Caco-2 (cell line): ENCODE data around the gene DPP10. TPM values are rescaled to one million over a fixed set of nuclear protein-coding genes. Genes with fewer than 3 reads are reported as not detected.

ENCODE experiments used
- BruUV-seq: library from RNA; stranded (reverse); fragments of 400-500 nt; replicated peaks from 2 replicates; lab custom pipeline; 2021; lab: Mats Ljungman, UMichigan
- CTCF ChIA-PET: fragments of 300-600 bp; sonication (Branson Sonifier 250); formaldehyde crosslinking; loops from one replicate; lab custom pipeline; 2022; ENCODE audit warnings: antibody characterized with exemption; lab: Charles Lee
- POLR2A ChIA-PET: fragments of 300-600 bp; sonication (Branson Sonifier 250); formaldehyde crosslinking; loops from one replicate; lab custom pipeline; 2022; ENCODE audit warnings: antibody characterized with exemption; lab: Charles Lee
- DNase-seq, 2 experiments: peaks; one replicate each; pipeline versions ENCODE4 v3.0.0 to v3.0.0-alpha.2; 2020 to 2022
- H3K27me3 ChIP-seq: replicated peaks from 2 replicates; pipeline ENCODE4 v1.6.0; 2011; ENCODE audit warnings: low read length; ENCODE audit not compliant: control insufficient read depth, insufficient read depth
- H3K36me3 ChIP-seq: 2 replicates; pipeline ENCODE4 v1.5.1; 2011; ENCODE audit warnings: low read length; ENCODE audit not compliant: control insufficient read depth, insufficient read depth
- H3K4me1 ChIP-seq: fragments of 250-450 bp; sonication (Bioruptor Pico); 2 replicates; pipeline ENCODE4 v1.5.1; 2020; ENCODE audit warnings: mild to moderate bottlenecking
- H3K4me3 ChIP-seq: 2 replicates; pipeline ENCODE4 v1.5.1; 2011; ENCODE audit warnings: low read depth, mild to moderate bottlenecking, control low read depth, low read length
- H3K9me3 ChIP-seq: fragments of 250-450 bp; sonication (Bioruptor Pico); 2 replicates; pipeline ENCODE4 v1.5.1; 2020; ENCODE audit warnings: mild to moderate bottlenecking, moderate library complexity
- H3K27ac Mint-ChIP-seq: one replicate; pipeline ENCODE4 v1.8.0; 2022; ENCODE audit warnings: mixed read lengths; ENCODE audit not compliant: unreplicated experiment
- H3K27me3 Mint-ChIP-seq: one replicate; pipeline ENCODE4 v1.8.0; 2022; ENCODE audit warnings: mixed read lengths; ENCODE audit not compliant: insufficient read depth, unreplicated experiment
- H3K36me3 Mint-ChIP-seq: one replicate; pipeline ENCODE4 v1.8.0; 2022; ENCODE audit warnings: mild to moderate bottlenecking, mixed read lengths; ENCODE audit not compliant: insufficient read depth, unreplicated experiment
- H3K4me1 Mint-ChIP-seq: one replicate; pipeline ENCODE4 v1.8.0; 2022; ENCODE audit warnings: low read depth, mixed read lengths; ENCODE audit not compliant: unreplicated experiment
- H3K4me3 Mint-ChIP-seq: one replicate; pipeline ENCODE4 v1.8.0; 2022; ENCODE audit warnings: mild to moderate bottlenecking, moderate library complexity, mixed read lengths; ENCODE audit not compliant: unreplicated experiment
- H3K9me3 Mint-ChIP-seq: one replicate; pipeline ENCODE4 v1.8.0; 2022; ENCODE audit warnings: mixed read lengths; ENCODE audit not compliant: unreplicated experiment
- CTCF ChIP-seq, 2 experiments: fragments of 200-600 bp in 1 of 2; IDR thresholded peaks; 1 replicate in 1 of 2; 2 replicates in 1 of 2; pipeline versions ENCODE4 v1.5.1 to v1.8.0; 2011 to 2022; ENCODE audit warnings: antibody characterized with exemption in 1 of 2, control low read depth in 1 of 2, inconsistent platforms in 1 of 2, low read depth in 1 of 2, low read length in 1 of 2, mild to moderate bottlenecking in 1 of 2, moderate library complexity in 1 of 2; ENCODE audit not compliant: insufficient read depth in 1 of 2, severe bottlenecking in 1 of 2, unreplicated experiment in 1 of 2
- intact Hi-C: fragments of 100-400 bp; cut with micrococcal nuclease; formaldehyde crosslinking; loops from one replicate; pipeline ENCODE4 v1.10.0; 2022; ENCODE audit not compliant: unreplicated experiment
- total RNA-seq: library from RNA; stranded (reverse); gene quantifications from 2 replicates; pipeline ENCODE4 v1.2.3, GENCODE V29; 2022

DPP10 gene
- total RNA-seq, 1 experiment from 2014 or later: not detected

DNA sequence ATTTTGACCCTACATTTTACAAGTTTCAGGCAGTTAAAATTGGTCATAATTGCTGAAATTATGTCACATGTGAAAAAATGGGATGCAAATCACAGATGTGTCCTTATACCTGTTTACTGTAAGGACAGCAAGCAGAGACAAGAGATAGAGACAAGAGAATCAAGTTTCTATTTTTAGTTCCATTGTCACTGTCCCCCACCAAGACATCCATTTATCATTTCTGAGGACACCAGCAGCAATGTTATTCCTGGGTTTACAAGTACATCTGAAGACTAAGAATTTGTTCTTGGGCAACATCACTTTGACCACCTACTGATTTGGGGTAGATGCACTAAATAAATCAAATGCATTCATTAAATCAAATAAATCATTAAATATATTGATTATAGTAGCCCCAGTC, 1111.7 kb downstream of the DPP10 start:
- Histone ChIP-seq H3K9me3 (no peaks in the 10 kb centered on the region), H3K4me1 (no peaks in the 10 kb centered on the region), H3K4me3 (no peak overlapping the region), H3K36me3 (no peaks in the 10 kb centered on the region), H3K27me3 (no peaks in the 10 kb centered on the region)
- CTCF ChIA-PET: no interaction called here
- no peaks in the 10 kb centered on the region for H3K36me3 Mint-ChIP-seq
- H3K27me3 Mint-ChIP-seq: peaks cover 10% of the 10 kb centered on the region
- no peak overlapping the region for H3K4me3 Mint-ChIP-seq
- no peak overlapping the region for H3K27ac Mint-ChIP-seq
- no peak for TF ChIP-seq CTCF (IDR thresholded peaks at IDR 0.05; ENCODE audit: insufficient read depth in 1 of 2, low read depth in 1 of 2, low read length in 1 of 2, severe bottlenecking in 1 of 2, unreplicated experiment in 1 of 2)
- no peaks in the 10 kb centered on the region for H3K4me1 Mint-ChIP-seq
- intact Hi-C loops: no loop called here
- POLR2A ChIA-PET: no interaction called here
- no peak for DNase-seq
- no peaks in the 10 kb centered on the region for H3K9me3 Mint-ChIP-seq
- no TSS peak for BruUV-seq

- no TSS peak for BruUV-seq
- POLR2A ChIA-PET: no interaction called here
These were observed 1116.3 kb downstream of the DPP10 start for GRCh38 chr2:115558725-115559124.

DNA sequence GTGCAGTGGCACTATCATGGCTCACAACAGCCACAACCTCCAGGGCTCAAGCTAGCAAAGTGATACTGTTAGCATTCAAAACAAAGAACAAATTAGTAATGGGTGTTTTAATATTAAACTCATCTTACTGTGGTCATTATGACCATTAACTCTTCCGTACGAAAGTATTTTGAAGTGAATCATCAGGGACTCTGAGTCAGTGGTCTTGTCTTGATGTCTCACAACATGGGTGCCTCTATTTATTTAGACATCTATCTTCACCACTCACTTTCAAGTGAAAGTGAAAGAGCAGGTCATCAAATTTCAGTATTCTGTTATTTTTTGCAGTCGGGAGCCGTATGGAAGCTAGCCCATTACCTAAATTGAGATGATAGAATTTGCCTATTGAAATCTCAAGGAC, 1118.2 kb downstream of the DPP10 start:
- Histone ChIP-seq H3K27me3 (no peaks in the 10 kb centered on the region), H3K4me1 (no peaks in the 10 kb centered on the region), H3K4me3 (no peak overlapping the region), H3K9me3 (no peaks in the 10 kb centered on the region), H3K36me3 (no peaks in the 10 kb centered on the region)
- POLR2A ChIA-PET: no interaction called here
- intact Hi-C loops: no loop called here
- CTCF ChIA-PET: no interaction called here
- no TSS peak for BruUV-seq
- Mint-ChIP-seq H3K36me3 (no peaks in the 10 kb centered on the region), H3K27me3 (peaks cover 3% of the 10 kb centered on the region), H3K4me1 (no peaks in the 10 kb centered on the region), H3K4me3 (no peak overlapping the region), H3K9me3 (no peaks in the 10 kb centered on the region), H3K27ac (no peak overlapping the region)
- no peak for DNase-seq
- no peak for TF ChIP-seq CTCF (IDR thresholded peaks at IDR 0.05; ENCODE audit: insufficient read depth in 1 of 2, low read depth in 1 of 2, low read length in 1 of 2, severe bottlenecking in 1 of 2, unreplicated experiment in 1 of 2)

More at GRCh38 chr2:115558725-115559124, 1116.3 kb downstream of the DPP10 start:
- no peaks in the 10 kb centered on the region for H3K27me3 ChIP-seq
- CTCF ChIA-PET: no interaction called here
- no peaks in the 10 kb centered on the region for H3K9me3 ChIP-seq
- H3K36me3 ChIP-seq: no peaks in the 10 kb centered on the region
- TF ChIP-seq CTCF (IDR thresholded peaks at IDR 0.05; ENCODE audit: insufficient read depth in 1 of 2, low read depth in 1 of 2, low read length in 1 of 2, severe bottlenecking in 1 of 2, unreplicated experiment in 1 of 2): no peak
- H3K4me3 Mint-ChIP-seq: no peak overlapping the region
- no peak overlapping the region for H3K4me3 ChIP-seq
- no peaks in the 10 kb centered on the region for H3K4me1 Mint-ChIP-seq
- no peaks in the 10 kb centered on the region for H3K9me3 Mint-ChIP-seq
- H3K4me1 ChIP-seq: no peaks in the 10 kb centered on the region
- no peak for DNase-seq
- peaks cover 3% of the 10 kb centered on the region for H3K27me3 Mint-ChIP-seq
- H3K27ac Mint-ChIP-seq: no peak overlapping the region
- H3K36me3 Mint-ChIP-seq: no peaks in the 10 kb centered on the region
- intact Hi-C loops: no loop called here
